K562 (cell line): ENCODE results near the gene ADPRHL1. TPM values are rescaled to one million over a fixed set of nuclear protein-coding genes. Genes with fewer than 3 reads are reported as not detected.
A peak's percentile ranks its signal among the peaks of the same experiment; 100 is the strongest.

Source experiments
- ATAC-seq: fragments of 200-7000 bp; cut with Tn5 transposase; 3 replicates; pipeline ENCODE4 v1.9.1; 2020; ENCODE audit warnings: moderate library complexity
- Bru-seq: library from RNA; stranded (reverse); fragments of 400-500 nt; gene quantifications from one replicate; lab custom pipeline; 2021; lab: Mats Ljungman, UMichigan
- BruChase-seq, 2 experiments: library from RNA; stranded (reverse); fragments of 400-500 nt; gene quantifications; one replicate each; lab custom pipeline; 2021; lab: Mats Ljungman, UMichigan
- BruUV-seq: library from RNA; stranded (reverse); fragments of 400-500 nt; replicated peaks from 2 replicates; lab custom pipeline; 2021; lab: Mats Ljungman, UMichigan
- CTCF ChIA-PET: fragments of 300-600 bp; formaldehyde crosslinking; extraction: SDS; loops from one replicate; lab custom pipeline; 2021; ENCODE audit warnings: low intra/inter-chr PET ratio; lab: Yijun Ruan, JAX
- POLR2A ChIA-PET: fragments of 300-600, 350-650 bp; sonication (Branson Sonifier 250); formaldehyde crosslinking; extraction: SDS; loops from one replicate; lab custom pipeline; 2021; ENCODE audit warnings: antibody characterized with exemption, inconsistent platforms; lab: Yijun Ruan, JAX
- DNase-seq, 4 experiments: peaks; one replicate each; pipeline versions ENCODE4 v3.0.0 to v3.0.0-alpha.2; 2011 to 2018; ENCODE audit warnings: low spot score in 3 of 4, mixed read lengths in 3 of 4; ENCODE audit errors: extremely low read depth in 1 of 4
- FAIRE-seq: peaks from 2 replicates; lab custom pipeline; 2011; peaks lifted over from hg19 to GRCh38; lab: Jason Lieb, UNC
- H2AFZ ChIP-seq: 2 replicates; pipeline ENCODE4 v1.6.0; 2011; ENCODE audit warnings: low read depth, low read length, control low read depth, inconsistent platforms
- H3K27ac ChIP-seq: fragments of 200-600 bp; 3 replicates; pipeline ENCODE4 v1.8.0; 2011; ENCODE audit warnings: low read depth, mild to moderate bottlenecking, control low read depth, inconsistent platforms, low read length, moderate library complexity, mixed read lengths; ENCODE audit errors: extremely low read depth
- H3K27me3 ChIP-seq, 2 experiments: fragments of 300-600 bp in 1 of 2; 2 replicates in 1 of 2; 3 replicates in 1 of 2; pipeline versions ENCODE4 v1.6.0 to v1.8.0; 2011; ENCODE audit warnings: inconsistent platforms in 2 of 2, low read length in 2 of 2, mild to moderate bottlenecking in 1 of 2, mixed read lengths in 1 of 2, moderate library complexity in 1 of 2; ENCODE audit not compliant: control insufficient read depth in 2 of 2, insufficient read depth in 2 of 2
- H3K36me3 ChIP-seq: fragments of 300-600 bp; 3 replicates; pipeline ENCODE4 v1.8.0; 2011; ENCODE audit warnings: mild to moderate bottlenecking, low read length, inconsistent platforms; ENCODE audit not compliant: control insufficient read depth, insufficient read depth
- H3K4me1 ChIP-seq, 2 experiments: fragments of 200-600 bp in 1 of 2; replicated peaks in 1 of 2; 2 replicates in 1 of 2; 3 replicates in 1 of 2; pipeline versions ENCODE4 v1.5.1 to v1.8.0; 2011; ENCODE audit warnings: inconsistent platforms in 2 of 2, low read length in 2 of 2, mild to moderate bottlenecking in 1 of 2, mixed read lengths in 1 of 2, moderate library complexity in 1 of 2; ENCODE audit not compliant: control insufficient read depth in 2 of 2, insufficient read depth in 2 of 2
- H3K4me2 ChIP-seq: 2 replicates; pipeline ENCODE4 v1.6.1; 2011; ENCODE audit warnings: low read length, control low read depth, inconsistent platforms, mixed read lengths; ENCODE audit not compliant: insufficient read depth
- H3K4me3 ChIP-seq: fragments of 200-600 bp; sonication (generic), shearing (Covaris generic); 2 replicates; pipeline ENCODE4 v1.5.1; 2016; ENCODE audit warnings: control low read depth, inconsistent platforms
- H3K79me2 ChIP-seq: fragments of 200-600 bp; 3 replicates; pipeline ENCODE4 v1.8.0; 2011; ENCODE audit warnings: low read length, inconsistent platforms; ENCODE audit not compliant: control insufficient read depth, insufficient read depth
- H3K9ac ChIP-seq, 2 experiments: 2 replicates each; pipeline versions ENCODE4 v1.6.0 to v1.6.1; 2011; ENCODE audit warnings: low read depth in 2 of 2, low read length in 2 of 2, control low read depth in 1 of 2, inconsistent platforms in 1 of 2, mild to moderate bottlenecking in 1 of 2, mixed read lengths in 1 of 2; ENCODE audit not compliant: insufficient read depth in 1 of 2
- H3K9me1 ChIP-seq: one replicate; pipeline ENCODE4 v1.6.0; 2011; ENCODE audit warnings: inconsistent platforms, mild to moderate bottlenecking, low read length, moderate library complexity; ENCODE audit not compliant: control insufficient read depth, insufficient read depth
- H3K9me3 ChIP-seq: replicated peaks from 2 replicates; pipeline ENCODE4 v1.5.1; 2011; ENCODE audit warnings: low read depth, low read length, inconsistent platforms; ENCODE audit not compliant: control insufficient read depth, insufficient read depth
- H4K20me1 ChIP-seq: replicated peaks from 2 replicates; pipeline ENCODE4 v1.6.1; 2011; ENCODE audit warnings: low read length, inconsistent platforms, mixed read lengths; ENCODE audit not compliant: control insufficient read depth, insufficient read depth
- MEF2A ChIP-seq: IDR thresholded peaks from 2 replicates; pipeline ENCODE4 v1.6.1; 2011; ENCODE audit warnings: low read depth, mild to moderate bottlenecking, low read length, moderate library complexity; ENCODE audit not compliant: control insufficient read depth
- POLR2G ChIP-seq: fragments of 200-400 bp; formaldehyde crosslinking; IDR thresholded peaks from 2 replicates; pipeline ENCODE4 v1.6.1; 2017; ENCODE audit warnings: low read depth, mild to moderate bottlenecking, antibody characterized with exemption, low read length, moderate library complexity
- WGBS: fragments of 100-300 bp; shearing (Covaris generic); methylation state at CpG from one replicate; pipeline ENCODE4 v1.1.6; 2016; ENCODE audit warnings: low coverage, mixed read lengths; ENCODE audit not compliant: insufficient coverage; ENCODE audit errors: missing lambda C conversion rate; 5-methylcytosine and 5-hydroxymethylcytosine counted together
- in situ Hi-C: fragments of 300-500 bp; cut with MboI; formaldehyde crosslinking; loops from 4 replicates; pipeline ENCODE4 v1.15.0; 2018; ENCODE audit warnings: inconsistent platforms, mixed read lengths
- intact Hi-C: fragments of 100-400 bp; cut with micrococcal nuclease; formaldehyde crosslinking; loops from 2 replicates; pipeline ENCODE4 v1.14.2; 2022
- long read RNA-seq, 3 experiments: library from polyadenylated mRNA in 2 of 3; library from RNA in 1 of 3; unstranded in 2 of 3; stranded (forward) in 1 of 3; transcript quantifications; one replicate each; pipeline ENCODE4 v2.0.0, GENCODE V29; 2019 to 2022
- polyA minus RNA-seq, 3 experiments: library from RNA; depleted of rRNA, polyadenylated mRNA; stranded (reverse); fragments of >200 nt; gene quantifications; 2 replicates each; pipeline ENCODE4 v1.2.3, GENCODE V29; 2011
- polyA plus RNA-seq, 8 experiments: library from polyadenylated mRNA; depleted of rRNA in 4 of 8; stranded (reverse) in 5 of 8; unstranded in 3 of 8; fragments of >200 nt; fragmentation: Nextera tagmentation in 2 of 8; fragmentation: Illumina TruSeq in 1 of 8; extraction: Ambion mirVana in 2 of 8; extraction: Trizol in 1 of 8; gene quantifications; 2 replicates each; pipeline versions ENCODE4 v1.2.1 to v1.2.3, GENCODE V29; 2011 to 2014; ENCODE audit warnings: inconsistent platforms in 1 of 8, missing spikeins in 1 of 8
- total RNA-seq, 7 experiments: library from RNA; depleted of rRNA in 6 of 7; stranded (reverse); fragments of >200 nt in 6 of 7; fragmentation: Illumina TruSeq in 2 of 7; extraction: Trizol in 2 of 7; gene quantifications; 2 replicates each; pipeline versions ENCODE4 v1.2.1 to v1.2.3, GENCODE V29; 2011 to 2021; ENCODE audit warnings: low replicate concordance in 1 of 7

ADPRHL1 gene
- 0.32 and 0.46 TPM in 2 replicates for total RNA-seq (2011; cell fraction: chromatin; rRNA removed; ENCODE audit: low replicate concordance)
- total RNA-seq (2011; cell fraction: nucleolus; rRNA removed) = 1.3 and 1.5 TPM in 2 replicates
- 0.37 TPM in 1 of 2 replicates, not detected in the other for total RNA-seq (2011; cell fraction: nucleoplasm; rRNA removed)
- total RNA-seq (2014; rRNA removed) = 0.27 and 0.49 TPM in 2 replicates
- 0.35 and 0.55 TPM in 2 replicates for total RNA-seq (2014; rRNA removed; fragmentation: Illumina TruSeq; extraction: Trizol)
- total RNA-seq (2015; rRNA removed; fragmentation: Illumina TruSeq; extraction: Trizol) = 0.68 and 0.76 TPM in 2 replicates
- total RNA-seq (2021) = 0.31 and 0.54 TPM in 2 replicates
- 0.29 and 0.38 TPM in 2 replicates for polyA plus RNA-seq (2011; rRNA removed)
- polyA plus RNA-seq (2011; cell fraction: cytosol; rRNA removed) = 0.37 and 0.52 TPM in 2 replicates
- polyA plus RNA-seq (2011; cell fraction: nucleus; rRNA removed) = 0.29 and 0.53 TPM in 2 replicates
- polyA plus RNA-seq (2012) = 0.73 and 0.97 TPM in 2 replicates
- polyA plus RNA-seq (2014; fragmentation: Illumina TruSeq; extraction: Trizol) = 0.19 and 0.43 TPM in 2 replicates
- under 1 TPM in 1 of 2 experiments, not detected in 1; 0.06 TPM for polyA plus RNA-seq (2014; fragmentation: Nextera tagmentation; extraction: Ambion mirVana)
- polyA plus RNA-seq (2014; rRNA removed) = 0.49 and 0.58 TPM in 2 replicates
- 0.18 and 0.21 TPM in 2 replicates for polyA minus RNA-seq (2011; rRNA and poly(A)+ RNA removed)
- polyA minus RNA-seq (2011; cell fraction: cytosol; rRNA and poly(A)+ RNA removed) = 0.76 TPM in 1 of 2 replicates, not detected in the other
- polyA minus RNA-seq (2011; cell fraction: nucleus; rRNA and poly(A)+ RNA removed) = 0.54 and 1.00 TPM in 2 replicates
- percentile 30 among the genes with signal in this experiment for Bru-seq, nascent RNA
- BruChase-seq, experiment 1, labeled RNA remaining after a 2-hour chase = percentile 27 among the genes with signal in this experiment
- BruChase-seq, experiment 2, labeled RNA remaining after a 6-hour chase = percentile 30 among the genes with signal in this experiment
- long read RNA-seq, experiment 1, partial matches to known transcripts = 0 of 2 reads
- long read RNA-seq, experiment 1, other reads (novel, unspliced or antisense) = 1 of 2 reads
- long read RNA-seq, experiment 2, partial matches to known transcripts = 1 of 3 reads
- long read RNA-seq, experiment 2, other reads (novel, unspliced or antisense) = 1 of 3 reads
- long read RNA-seq, experiment 3, partial matches to known transcripts = 0 of 1 reads
- long read RNA-seq, experiment 3, other reads (novel, unspliced or antisense) = 1 of 1 reads

DNA sequence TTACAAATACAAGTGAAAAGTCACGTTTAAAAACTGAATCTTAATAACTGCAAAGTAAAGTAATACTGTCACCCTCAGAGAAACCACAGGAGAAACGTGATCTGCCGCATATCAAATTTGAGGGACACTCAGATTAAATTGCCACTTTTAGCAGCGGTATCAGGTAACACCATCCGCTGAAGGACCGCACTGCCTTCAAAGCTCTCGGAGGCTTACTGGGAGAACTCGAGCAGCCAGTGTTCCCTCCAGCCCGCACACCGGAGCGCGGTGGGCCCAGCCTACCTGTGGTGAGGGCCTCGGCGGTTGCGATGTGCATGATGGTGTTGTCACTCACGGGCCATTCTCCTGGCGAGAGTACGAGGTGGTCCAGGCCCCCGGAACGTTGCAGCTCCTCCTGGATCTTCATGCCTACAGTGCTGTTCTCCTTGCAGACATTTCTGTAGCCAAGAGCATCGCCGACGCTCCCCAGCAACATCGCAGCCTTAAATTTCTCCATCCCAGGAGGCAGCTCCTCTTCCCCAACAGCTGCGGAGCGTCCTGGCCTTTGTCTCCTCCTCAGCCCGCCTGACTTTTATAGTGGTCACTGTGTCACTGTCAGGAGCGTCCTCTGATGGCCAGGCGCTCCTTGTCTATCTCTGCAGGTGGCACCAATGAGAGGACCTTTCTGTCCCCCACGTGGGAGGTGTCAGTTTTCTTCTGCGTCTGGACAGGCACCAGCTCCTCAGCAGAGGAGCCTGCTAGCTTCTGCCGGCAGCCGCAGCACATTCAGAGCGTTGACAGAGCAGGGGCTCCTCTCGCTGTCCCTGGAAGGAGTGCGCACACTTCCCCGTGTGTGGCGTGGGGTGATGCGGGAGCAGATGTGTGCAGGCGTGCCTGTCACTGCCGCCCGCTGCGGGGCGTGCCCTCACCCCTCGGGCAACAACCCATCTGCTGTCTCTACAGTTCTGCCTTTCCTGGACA lies at the start of gene ADPRHL1:
Gene ADPRHL1, minus strand, starts transcription at position 547 of the 960 bp plus-strand sequence. Its CDS starts 51 bp downstream, at position 496.
- Histone ChIP-seq H3K9me1 (no peaks in the 10 kb centered on the region), H3K79me2 (peaks cover 6% of the 10 kb centered on the region; the same call in 2 of the 3 replicates), H3K4me1 (peaks cover 5 to 20% of the 10 kb centered on the region in 2 experiments; a peak in 4 of 5 replicates), H3K4me3 (no peak within 1 kb of the TSS), H2AFZ (no peak within 1 kb of the TSS), H3K27me3 (no peaks in the 10 kb centered on the region), H3K9ac (no peak within 1 kb of the TSS), H3K4me2 (no peak within 1 kb of the TSS), H3K27ac (no peak within 1 kb of the TSS), H3K36me3 (peaks cover 17% of the 10 kb centered on the region; the same call in 2 of the 3 replicates), H4K20me1 (no peaks in the 10 kb centered on the region), H3K9me3 (no peaks in the 10 kb centered on the region)
- no TSS peak for BruUV-seq
- in situ Hi-C loops (no loop called here), intact Hi-C loops (no loop called here)
- WGBS = 81% methylated on average over 23 of the region's 45 CpGs
- no peak for ATAC-seq
- TF ChIP-seq MEF2A = no peak
- TF ChIP-seq POLR2G = peak; percentile 44
- no peak for FAIRE-seq
- DNase-seq = no peak
- POLR2A ChIA-PET = interaction anchor here (0.7 kb wide), 1 partner anchor 23 kb away, joined by 3 read pairs; no protein-coding TSS in a partner anchor
- CTCF ChIA-PET = no interaction called here
